Measurements from ENCODE around the gene ALG14. TPM values are rescaled to one million over a fixed set of nuclear protein-coding genes. Genes with fewer than 3 reads are reported as not detected.

The ALG14 gene
- total RNA-seq, 1 donor from 2014 or later: 5.5 TPM

- Mint-ChIP-seq H3K27me3 (ENCODE audit: unreplicated experiment) (peaks cover 2% of the 10 kb centered on the region), H3K4me1 (ENCODE audit: unreplicated experiment) (peaks cover 16% of the 10 kb centered on the region), H3K4me3 (ENCODE audit: unreplicated experiment) (no peak overlapping the region), H3K27ac (ENCODE audit: unreplicated experiment) (peak overlapping the region; percentile 47), H3K9me3 (ENCODE audit: unreplicated experiment) (no peaks in the 10 kb centered on the region), H3K36me3 (ENCODE audit: unreplicated experiment) (no peaks in the 10 kb centered on the region)
- no peak for TF ChIP-seq CTCF (IDR thresholded peaks at IDR 0.05)
- no peak for DNase-seq (ENCODE audit: extremely low spot score, unreplicated experiment)
These were observed 15.6 kb upstream of the ALG14 start for GRCh38 chr1:95088303-95088702.

- Mint-ChIP-seq H3K27me3 (ENCODE audit: unreplicated experiment) (peaks cover 6% of the 10 kb centered on the region), H3K36me3 (ENCODE audit: unreplicated experiment) (no peaks in the 10 kb centered on the region), H3K4me3 (ENCODE audit: unreplicated experiment) (peak overlapping the region; percentile 42), H3K9me3 (ENCODE audit: unreplicated experiment) (no peaks in the 10 kb centered on the region), H3K4me1 (ENCODE audit: unreplicated experiment) (peaks cover 16% of the 10 kb centered on the region), H3K27ac (ENCODE audit: unreplicated experiment) (peak overlapping the region; percentile 84)
- TF ChIP-seq CTCF (IDR thresholded peaks at IDR 0.05): no peak
- DNase-seq (ENCODE audit: extremely low spot score, unreplicated experiment): no peak
These were observed 14.3 kb upstream of the ALG14 start for GRCh38 chr1:95086949-95087533.

- Mint-ChIP-seq H3K27ac (ENCODE audit: unreplicated experiment) (no peak overlapping the region), H3K4me1 (ENCODE audit: unreplicated experiment) (peaks cover 16% of the 10 kb centered on the region), H3K36me3 (ENCODE audit: unreplicated experiment) (no peaks in the 10 kb centered on the region), H3K4me3 (ENCODE audit: unreplicated experiment) (no peak overlapping the region), H3K9me3 (ENCODE audit: unreplicated experiment) (no peaks in the 10 kb centered on the region), H3K27me3 (ENCODE audit: unreplicated experiment) (peaks cover 6% of the 10 kb centered on the region)
- no peak for TF ChIP-seq CTCF (IDR thresholded peaks at IDR 0.05)
- DNase-seq (ENCODE audit: extremely low spot score, unreplicated experiment): no peak
These were observed 12.6 kb upstream of the ALG14 start for GRCh38 chr1:95085376-95085775.

- TF ChIP-seq CTCF (IDR thresholded peaks at IDR 0.05): peak; percentile 62
- Mint-ChIP-seq H3K4me1 (ENCODE audit: unreplicated experiment) (peaks cover 16% of the 10 kb centered on the region), H3K27me3 (ENCODE audit: unreplicated experiment) (peaks cover 6% of the 10 kb centered on the region), H3K27ac (ENCODE audit: unreplicated experiment) (no peak overlapping the region), H3K4me3 (ENCODE audit: unreplicated experiment) (no peak overlapping the region), H3K36me3 (ENCODE audit: unreplicated experiment) (no peaks in the 10 kb centered on the region), H3K9me3 (ENCODE audit: unreplicated experiment) (no peaks in the 10 kb centered on the region)
- no peak for DNase-seq (ENCODE audit: extremely low spot score, unreplicated experiment)
These were observed 11.8 kb upstream of the ALG14 start for GRCh38 chr1:95084317-95085176.

- TF ChIP-seq CTCF (IDR thresholded peaks at IDR 0.05): no peak
- H3K4me1 Mint-ChIP-seq (ENCODE audit: unreplicated experiment): no peaks in the 10 kb centered on the region
- H3K9me3 Mint-ChIP-seq (ENCODE audit: unreplicated experiment): no peaks in the 10 kb centered on the region
- DNase-seq (ENCODE audit: extremely low spot score, unreplicated experiment): no peak
- peaks cover 8% of the 10 kb centered on the region for H3K27me3 Mint-ChIP-seq (ENCODE audit: unreplicated experiment)
- H3K4me3 Mint-ChIP-seq (ENCODE audit: unreplicated experiment): no peak overlapping the region
- H3K36me3 Mint-ChIP-seq (ENCODE audit: unreplicated experiment): no peaks in the 10 kb centered on the region
- no peak overlapping the region for H3K27ac Mint-ChIP-seq (ENCODE audit: unreplicated experiment)
These were observed 8.1 kb upstream of the ALG14 start for GRCh38 chr1:95080879-95081278.
